ENCODE measurements around the gene STARD7.

DNA sequence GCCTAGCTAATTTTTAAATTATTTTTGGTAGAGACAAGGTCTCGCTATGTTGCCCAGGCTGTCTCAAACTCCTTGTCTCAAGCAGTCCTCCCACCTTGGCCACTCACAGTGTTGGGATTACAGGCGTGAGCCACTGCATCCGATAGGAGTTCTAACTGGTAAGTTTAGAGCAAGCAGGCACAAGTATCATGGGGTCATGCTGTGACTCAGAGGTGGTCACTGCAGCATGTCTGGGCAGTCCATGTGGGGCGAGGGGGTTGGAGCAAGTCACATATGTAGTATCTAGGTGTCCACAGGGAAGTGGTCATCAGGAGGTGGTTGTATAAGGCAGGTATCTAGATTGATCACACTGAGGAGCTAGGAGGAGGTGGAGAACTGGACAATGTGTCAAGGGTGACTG, 22.7 kb upstream of the STARD7 start:
- TF ChIP-seq CTCF (CRISPR knock-in tag; IDR thresholded peaks at IDR 0.05) (no peak), ZNF558 (CRISPR knock-in tag; IDR thresholded peaks at IDR 0.05; ENCODE audit: borderline replicate concordance) (no peak), TRIM22 (IDR thresholded peaks at IDR 0.05) (no peak), POLR2A (IDR thresholded peaks at IDR 0.05; ENCODE audit: insufficient read depth in 1 of 2, low read depth in 2 of 2, low read length in 2 of 2) (no peak), EZH2 (conservative IDR thresholded peaks at IDR 0.05; ENCODE audit: low read depth, low read length) (no peak), FOSL2 (CRISPR knock-in tag; IDR thresholded peaks at IDR 0.05) (no peak), SRSF1 (optimal IDR thresholded peaks at IDR 0.05; ENCODE audit: low read depth, low read length) (no peak), MEIS2 (CRISPR knock-in tag; IDR thresholded peaks at IDR 0.05) (no peak), CBX5 (CRISPR knock-in tag; IDR thresholded peaks at IDR 0.05; ENCODE audit: borderline replicate concordance) (no peak), ZBTB44 (CRISPR knock-in tag; IDR thresholded peaks at IDR 0.05) (no peak), SMAD9 (CRISPR knock-in tag; IDR thresholded peaks at IDR 0.05) (no peak)
- TF ChIP-seq, protein P1, sequence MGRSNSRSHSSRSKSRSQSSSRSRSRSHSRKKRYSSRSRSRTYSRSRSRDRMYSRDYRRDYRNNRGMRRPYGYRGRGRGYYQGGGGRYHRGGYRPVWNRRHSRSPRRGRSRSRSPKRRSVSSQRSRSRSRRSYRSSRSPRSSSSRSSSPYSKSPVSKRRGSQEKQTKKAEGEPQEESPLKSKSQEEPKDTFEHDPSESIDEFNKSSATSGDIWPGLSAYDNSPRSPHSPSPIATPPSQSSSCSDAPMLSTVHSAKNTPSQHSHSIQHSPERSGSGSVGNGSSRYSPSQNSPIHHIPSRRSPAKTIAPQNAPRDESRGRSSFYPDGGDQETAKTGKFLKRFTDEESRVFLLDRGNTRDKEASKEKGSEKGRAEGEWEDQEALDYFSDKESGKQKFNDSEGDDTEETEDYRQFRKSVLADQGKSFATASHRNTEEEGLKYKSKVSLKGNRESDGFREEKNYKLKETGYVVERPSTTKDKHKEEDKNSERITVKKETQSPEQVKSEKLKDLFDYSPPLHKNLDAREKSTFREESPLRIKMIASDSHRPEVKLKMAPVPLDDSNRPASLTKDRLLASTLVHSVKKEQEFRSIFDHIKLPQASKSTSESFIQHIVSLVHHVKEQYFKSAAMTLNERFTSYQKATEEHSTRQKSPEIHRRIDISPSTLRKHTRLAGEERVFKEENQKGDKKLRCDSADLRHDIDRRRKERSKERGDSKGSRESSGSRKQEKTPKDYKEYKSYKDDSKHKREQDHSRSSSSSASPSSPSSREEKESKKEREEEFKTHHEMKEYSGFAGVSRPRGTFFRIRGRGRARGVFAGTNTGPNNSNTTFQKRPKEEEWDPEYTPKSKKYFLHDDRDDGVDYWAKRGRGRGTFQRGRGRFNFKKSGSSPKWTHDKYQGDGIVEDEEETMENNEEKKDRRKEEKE (IDR thresholded peaks at IDR 0.05) = no peak
- TF ChIP-seq, protein P2, sequence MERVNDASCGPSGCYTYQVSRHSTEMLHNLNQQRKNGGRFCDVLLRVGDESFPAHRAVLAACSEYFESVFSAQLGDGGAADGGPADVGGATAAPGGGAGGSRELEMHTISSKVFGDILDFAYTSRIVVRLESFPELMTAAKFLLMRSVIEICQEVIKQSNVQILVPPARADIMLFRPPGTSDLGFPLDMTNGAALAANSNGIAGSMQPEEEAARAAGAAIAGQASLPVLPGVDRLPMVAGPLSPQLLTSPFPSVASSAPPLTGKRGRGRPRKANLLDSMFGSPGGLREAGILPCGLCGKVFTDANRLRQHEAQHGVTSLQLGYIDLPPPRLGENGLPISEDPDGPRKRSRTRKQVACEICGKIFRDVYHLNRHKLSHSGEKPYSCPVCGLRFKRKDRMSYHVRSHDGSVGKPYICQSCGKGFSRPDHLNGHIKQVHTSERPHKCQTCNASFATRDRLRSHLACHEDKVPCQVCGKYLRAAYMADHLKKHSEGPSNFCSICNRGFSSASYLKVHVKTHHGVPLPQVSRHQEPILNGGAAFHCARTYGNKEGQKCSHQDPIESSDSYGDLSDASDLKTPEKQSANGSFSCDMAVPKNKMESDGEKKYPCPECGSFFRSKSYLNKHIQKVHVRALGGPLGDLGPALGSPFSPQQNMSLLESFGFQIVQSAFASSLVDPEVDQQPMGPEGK (CRISPR knock-in tag; IDR thresholded peaks at IDR 0.05) = no peak
